Tibial artery (tissue), 4 donors: ENCODE measurements around the gene DBT.

ENCODE experiments used
- DNase-seq, 2 donors: peaks; one replicate each; pipeline ENCODE4 v3.0.0-alpha.2; 2019
- H3K27ac ChIP-seq, 2 donors: fragments of 200-600 bp; sonication (generic) in 1 of 2; 1 replicate in 1 of 2; 2 replicates in 1 of 2; pipeline ENCODE4 v1.5.1; 2018 to 2019; ENCODE audit warnings: mild to moderate bottlenecking in 1 of 2
- H3K27me3 ChIP-seq, 2 donors: fragments of 200-600 bp; sonication (generic) in 1 of 2; one replicate each; pipeline versions ENCODE4 v1.5.1 to v1.6.0; 2016 to 2019
- H3K36me3 ChIP-seq, 3 donors: fragments of 200-600 bp; sonication (generic) in 2 of 3; one replicate each; pipeline ENCODE4 v1.5.1; 2016 to 2019; ENCODE audit warnings: mild to moderate bottlenecking in 2 of 3
- H3K4me1 ChIP-seq, 4 donors: fragments of 200-600 bp; sonication (generic) in 2 of 4; 1 replicate in 3 of 4; 2 replicates in 1 of 4; pipeline ENCODE4 v1.5.1; 2016 to 2019
- H3K4me3 ChIP-seq, 2 donors: fragments of 200-600 bp; sonication (generic) in 1 of 2; 1 replicate in 1 of 2; 2 replicates in 1 of 2; pipeline ENCODE4 v1.5.1; 2018 to 2019; ENCODE audit warnings: mild to moderate bottlenecking in 2 of 2
- H3K9me3 ChIP-seq, 3 donors: fragments of 200-600 bp; sonication (generic) in 1 of 3; one replicate each; pipeline ENCODE4 v1.5.1; 2016 to 2019
- intact Hi-C: fragments of 100-400 bp; cut with DNase I; formaldehyde crosslinking; loops from one replicate; pipeline ENCODE4 v1.15.0; 2023; ENCODE audit warnings: low total_unique reads
- TF ChIP-seq, protein P1 (sequence below), 2 experiments: fragments of 200-600 bp in 1 of 2; fragments of 450-650 bp in 1 of 2; IDR thresholded peaks; one replicate each; pipeline ENCODE4 v1.5.1; 2017 to 2019; ENCODE audit warnings: antibody characterized with exemption in 2 of 2, mild to moderate bottlenecking in 1 of 2, moderate library complexity in 1 of 2

Gene DBT

DNA sequence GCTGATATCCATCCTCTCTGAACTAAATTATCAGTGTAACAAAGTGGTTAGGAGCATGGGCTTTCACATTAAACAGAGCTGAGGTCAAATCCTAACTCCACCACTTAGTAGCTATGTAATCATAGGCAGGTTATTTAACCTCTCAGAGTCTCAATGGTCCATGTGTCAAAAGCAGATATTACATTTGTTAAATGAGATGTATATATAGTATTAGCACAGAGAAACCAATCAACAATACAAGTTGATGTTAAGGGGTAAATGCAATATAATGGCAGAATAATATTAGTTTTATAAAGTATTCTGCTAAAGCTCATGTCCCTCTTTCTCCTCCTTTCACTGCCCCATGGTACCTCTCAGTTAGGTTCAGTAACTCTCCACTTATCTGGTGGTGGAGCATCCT lies 27.2 kb downstream of the DBT start:
- no peaks in the 10 kb centered on the region for H3K9me3 ChIP-seq
- DNase-seq, result no peak
- TF ChIP-seq, protein P1, sequence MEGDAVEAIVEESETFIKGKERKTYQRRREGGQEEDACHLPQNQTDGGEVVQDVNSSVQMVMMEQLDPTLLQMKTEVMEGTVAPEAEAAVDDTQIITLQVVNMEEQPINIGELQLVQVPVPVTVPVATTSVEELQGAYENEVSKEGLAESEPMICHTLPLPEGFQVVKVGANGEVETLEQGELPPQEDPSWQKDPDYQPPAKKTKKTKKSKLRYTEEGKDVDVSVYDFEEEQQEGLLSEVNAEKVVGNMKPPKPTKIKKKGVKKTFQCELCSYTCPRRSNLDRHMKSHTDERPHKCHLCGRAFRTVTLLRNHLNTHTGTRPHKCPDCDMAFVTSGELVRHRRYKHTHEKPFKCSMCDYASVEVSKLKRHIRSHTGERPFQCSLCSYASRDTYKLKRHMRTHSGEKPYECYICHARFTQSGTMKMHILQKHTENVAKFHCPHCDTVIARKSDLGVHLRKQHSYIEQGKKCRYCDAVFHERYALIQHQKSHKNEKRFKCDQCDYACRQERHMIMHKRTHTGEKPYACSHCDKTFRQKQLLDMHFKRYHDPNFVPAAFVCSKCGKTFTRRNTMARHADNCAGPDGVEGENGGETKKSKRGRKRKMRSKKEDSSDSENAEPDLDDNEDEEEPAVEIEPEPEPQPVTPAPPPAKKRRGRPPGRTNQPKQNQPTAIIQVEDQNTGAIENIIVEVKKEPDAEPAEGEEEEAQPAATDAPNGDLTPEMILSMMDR (IDR thresholded peaks at IDR 0.05), result no peak
- no peak overlapping the region for H3K27ac ChIP-seq
- intact Hi-C loops, result loop anchor here (10.0 kb wide), 1 partner anchor 78 kb away; no protein-coding TSS in a partner anchor
- no peaks in the 10 kb centered on the region for H3K27me3 ChIP-seq
- H3K36me3 ChIP-seq, result peaks cover 17 to 45% (median 33%) of the 10 kb centered on the region in 3 donors
- no peaks in the 10 kb centered on the region for H3K4me1 ChIP-seq
- no peak overlapping the region for H3K4me3 ChIP-seq

DNA sequence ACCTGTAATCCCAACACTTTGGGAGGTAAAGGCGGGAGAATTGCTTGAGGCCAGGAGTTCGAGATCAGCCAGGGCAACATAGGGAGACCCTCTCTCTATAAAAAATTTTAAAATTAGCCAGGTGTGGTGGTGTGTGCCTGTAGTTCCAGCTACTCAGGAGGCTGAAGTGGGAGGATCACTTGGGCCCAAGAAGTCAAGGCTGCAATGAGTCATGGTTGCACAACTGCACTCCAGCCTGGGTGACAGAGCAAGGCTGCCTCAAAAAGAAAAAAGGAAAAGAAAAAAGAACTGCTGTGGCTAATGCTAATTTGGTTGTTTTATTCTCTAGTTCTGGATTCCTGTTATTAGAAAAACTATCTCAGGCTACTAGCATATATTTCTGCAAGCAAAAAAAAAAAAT lies 29.8 kb downstream of the DBT start:
- intact Hi-C loops, result loop anchor here (10.0 kb wide), 1 partner anchor 75 kb away; no protein-coding TSS in a partner anchor
- Histone ChIP-seq H3K27me3 (no peaks in the 10 kb centered on the region), H3K4me1 (no peaks in the 10 kb centered on the region), H3K9me3 (no peaks in the 10 kb centered on the region), H3K4me3 (no peak overlapping the region), H3K27ac (no peak overlapping the region), H3K36me3 (peaks cover 37 to 61% (median 46%) of the 10 kb centered on the region in 3 donors)
- TF ChIP-seq, protein P1 (IDR thresholded peaks at IDR 0.05), result no peak
- DNase-seq, result no peak

DNA sequence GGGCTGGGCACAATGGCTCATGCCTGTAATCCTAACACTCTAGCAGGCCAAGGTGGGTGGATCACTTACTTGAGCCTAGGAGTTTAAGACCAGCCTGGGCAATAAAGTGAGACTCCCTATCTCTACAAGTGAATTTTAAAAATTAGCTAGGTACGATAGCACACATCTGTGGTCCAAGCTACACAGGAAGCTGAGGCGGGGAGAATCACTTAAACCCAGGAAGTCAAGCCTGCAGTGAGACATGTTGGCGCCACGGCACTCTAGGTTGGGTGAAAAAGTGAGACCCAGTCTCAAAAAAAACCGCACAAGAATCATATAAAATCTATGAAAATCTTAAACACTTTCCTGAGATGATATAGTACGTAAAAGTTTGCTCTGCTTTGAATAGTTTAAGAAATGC lies 30.2 kb downstream of the DBT start:
- DNase-seq, result no peak
- intact Hi-C loops, result no loop called here
- H3K4me3 ChIP-seq, result no peak overlapping the region
- H3K4me1 ChIP-seq, result no peaks in the 10 kb centered on the region
- H3K36me3 ChIP-seq, result peaks cover 41 to 65% (median 50%) of the 10 kb centered on the region in 3 donors
- TF ChIP-seq, protein P1 (IDR thresholded peaks at IDR 0.05), result no peak
- H3K27ac ChIP-seq, result no peak overlapping the region
- no peaks in the 10 kb centered on the region for H3K27me3 ChIP-seq
- H3K9me3 ChIP-seq, result no peaks in the 10 kb centered on the region

DNA sequence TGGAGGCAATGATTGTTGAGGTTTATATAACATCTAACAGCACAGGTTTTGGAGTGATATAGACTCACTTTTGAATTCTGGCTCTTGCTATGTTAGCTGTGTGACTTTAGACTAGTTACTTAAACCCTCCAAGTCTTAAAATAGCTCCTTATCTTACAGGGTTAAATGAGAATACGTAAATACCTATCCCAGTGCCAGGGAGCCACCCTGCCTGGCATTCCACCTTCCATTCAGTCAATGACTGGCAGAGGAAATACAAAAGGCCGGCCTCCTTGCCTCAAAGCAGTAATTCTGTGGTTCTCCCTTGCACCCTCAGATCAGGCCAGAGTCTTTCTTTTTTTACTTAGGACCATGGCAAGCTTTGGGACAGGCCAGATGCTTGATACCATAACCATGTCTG lies 31.8 kb downstream of the DBT start:
- TF ChIP-seq, protein P1 (IDR thresholded peaks at IDR 0.05), result no peak
- H3K9me3 ChIP-seq, result no peaks in the 10 kb centered on the region
- H3K36me3 ChIP-seq, result peaks cover 53 to 73% (median 67%) of the 10 kb centered on the region in 3 donors
- DNase-seq, result no peak
- H3K4me3 ChIP-seq, result no peak overlapping the region
- H3K27ac ChIP-seq, result no peak overlapping the region
- intact Hi-C loops, result no loop called here
- no peaks in the 10 kb centered on the region for H3K4me1 ChIP-seq
- H3K27me3 ChIP-seq, result no peaks in the 10 kb centered on the region

DNA sequence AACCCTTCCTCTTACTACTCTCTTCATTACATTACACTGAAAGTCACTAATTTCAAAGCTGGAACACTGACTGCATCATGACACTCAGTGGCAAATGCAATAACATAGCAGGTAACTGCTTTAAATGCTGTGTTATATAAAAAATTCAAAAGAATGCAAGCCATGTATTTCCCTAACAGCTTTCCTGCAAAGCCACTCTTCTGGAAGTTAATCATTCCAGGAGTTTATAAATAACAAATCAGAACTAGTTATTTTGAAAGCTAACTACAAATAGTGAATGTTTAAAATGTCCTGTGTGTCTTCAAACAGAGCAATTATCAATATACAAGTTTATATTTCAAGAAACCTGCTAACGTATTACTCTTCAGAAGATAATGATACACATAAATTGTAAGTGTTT lies 34.5 kb downstream of the DBT start:
- Histone ChIP-seq H3K27ac (no peak overlapping the region), H3K36me3 (peaks cover 53 to 98% (median 85%) of the 10 kb centered on the region in 3 donors)
- intact Hi-C loops, result no loop called here

More for the DNA sequence above, 34.5 kb downstream of the DBT start:
- H3K9me3 ChIP-seq, result no peaks in the 10 kb centered on the region
- no peak for DNase-seq
- no peaks in the 10 kb centered on the region for H3K27me3 ChIP-seq
- TF ChIP-seq, protein P1 (IDR thresholded peaks at IDR 0.05), result no peak
- H3K4me1 ChIP-seq, result no peaks in the 10 kb centered on the region
- H3K4me3 ChIP-seq, result no peak overlapping the region
